DMS79 treated with DMSO at 0.1 percent for 48 hours (cell line): Measurements from ENCODE around the gene DNAH8.

Experiments
- DNase-seq: peaks from one replicate; lab custom pipeline; 2025; lab: John Stamatoyannopoulos, UW

Gene DNAH8

DNA sequence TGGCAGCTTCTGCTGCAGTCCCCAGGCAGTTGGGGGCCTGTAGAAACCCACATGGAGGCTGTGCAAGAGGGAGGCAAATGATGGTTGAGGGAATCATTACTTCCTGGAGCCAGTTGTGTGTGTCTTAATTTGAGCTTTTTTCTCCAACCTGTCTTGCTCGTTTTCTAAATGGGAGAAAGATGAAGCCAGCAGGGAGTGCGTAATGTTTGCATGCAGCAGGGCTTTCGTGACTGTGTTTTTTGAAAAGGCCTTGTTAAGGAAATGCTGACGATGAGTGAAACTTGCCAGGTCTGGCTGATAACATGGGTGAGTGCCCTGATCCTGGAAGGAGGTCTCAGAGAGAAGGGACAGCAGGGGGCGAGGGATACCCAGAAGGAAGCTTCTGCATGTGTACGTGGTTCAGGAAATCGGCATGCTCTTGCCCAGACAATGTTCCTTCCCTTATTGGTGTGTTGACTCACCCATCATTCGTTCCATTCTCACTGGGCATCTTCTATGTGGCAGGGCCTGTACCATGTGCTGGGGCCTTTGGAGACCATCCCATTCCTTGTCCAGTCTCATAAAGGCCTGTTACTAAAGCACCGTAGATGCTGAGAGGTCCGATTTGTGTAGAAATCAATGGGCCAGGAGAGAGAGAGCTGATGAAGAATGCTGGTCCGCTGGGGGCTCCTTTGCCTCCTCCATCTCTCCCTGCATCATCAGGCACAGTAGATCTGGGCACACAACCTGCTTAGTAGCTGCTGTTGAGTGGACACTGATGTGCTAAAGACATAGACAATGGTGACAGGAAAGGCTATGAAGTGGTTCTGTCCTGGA lies 360.9 kb downstream of the DNAH8 start:
- DNase-seq: no peak

DNA sequence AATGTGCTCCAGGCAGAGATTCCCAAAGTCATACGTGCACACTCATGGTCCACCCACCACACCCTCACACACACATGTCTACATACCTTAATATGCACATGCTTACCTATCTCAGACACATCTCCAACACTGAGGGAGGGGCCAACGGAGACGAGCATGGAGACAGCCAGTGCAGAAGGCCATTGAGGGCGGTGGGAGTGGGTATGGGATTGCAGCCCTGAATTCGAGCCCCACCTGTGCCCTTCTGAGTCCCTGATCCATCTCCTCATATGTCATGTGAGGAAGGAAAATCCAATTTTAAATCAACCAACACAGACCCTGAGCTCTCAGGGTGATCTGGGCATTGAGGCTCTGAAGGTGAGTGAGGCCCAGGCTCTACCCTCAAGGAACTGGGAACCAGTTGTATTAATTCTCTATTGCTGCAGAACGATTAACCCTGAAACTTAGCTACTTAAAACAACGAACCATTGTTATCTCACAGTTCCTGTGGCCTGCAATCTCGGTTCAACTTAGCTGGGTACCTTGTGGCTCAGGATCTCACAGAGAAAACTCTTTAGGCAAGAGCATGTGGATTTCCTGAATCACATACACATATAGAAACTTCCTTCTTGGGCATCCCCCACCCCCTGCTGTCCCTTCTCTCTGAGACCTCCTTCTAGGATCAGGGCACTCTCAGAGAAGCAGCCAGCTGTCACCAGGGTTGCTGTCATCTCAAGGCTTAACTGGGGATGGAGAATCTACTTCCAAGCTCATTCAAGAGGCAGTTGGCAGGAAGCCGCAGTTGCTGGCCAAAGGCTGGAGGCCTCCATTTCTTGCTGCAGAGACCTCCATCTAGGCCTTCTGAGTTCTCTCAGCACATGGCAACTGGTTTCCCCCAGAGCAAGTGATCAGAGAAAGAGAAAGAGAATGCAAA lies 361.8 kb downstream of the DNAH8 start:
- no peak for DNase-seq

DNA sequence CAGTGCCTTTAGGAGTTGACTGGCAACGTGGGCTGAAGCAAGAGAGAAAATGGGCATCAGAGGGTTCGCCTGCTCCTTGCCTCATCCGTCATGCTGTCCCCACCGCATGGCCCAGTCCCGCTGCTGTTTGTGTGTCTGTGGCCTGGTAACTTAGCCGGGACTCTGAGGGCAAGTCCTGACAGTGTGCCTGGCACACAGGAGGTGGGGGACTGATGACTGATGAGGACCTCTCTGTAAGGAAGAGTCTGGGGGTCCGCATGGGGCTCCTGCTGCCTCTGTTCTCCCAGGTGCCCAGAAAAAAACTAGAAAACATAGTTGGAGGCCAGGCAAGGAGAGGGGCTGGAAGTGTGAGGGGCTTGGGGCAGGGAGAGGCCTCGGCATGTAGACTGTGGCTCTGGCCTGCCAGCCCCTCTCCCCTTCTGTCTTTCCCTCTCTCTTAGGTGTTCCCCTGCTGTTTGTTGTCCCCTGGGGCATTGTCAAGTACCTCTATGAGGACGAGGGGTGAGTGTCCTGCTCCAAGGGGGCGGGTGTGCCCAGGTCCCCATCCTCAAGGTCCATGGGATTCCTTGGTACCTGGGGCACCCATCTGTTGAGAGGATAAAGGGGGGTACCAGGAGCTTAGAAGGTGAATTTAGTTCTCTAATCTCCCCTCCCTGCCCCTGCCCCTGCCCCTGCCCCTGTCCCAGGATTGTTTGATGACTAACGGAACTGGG lies 362.9 kb downstream of the DNAH8 start:
- no peak for DNase-seq

DNA sequence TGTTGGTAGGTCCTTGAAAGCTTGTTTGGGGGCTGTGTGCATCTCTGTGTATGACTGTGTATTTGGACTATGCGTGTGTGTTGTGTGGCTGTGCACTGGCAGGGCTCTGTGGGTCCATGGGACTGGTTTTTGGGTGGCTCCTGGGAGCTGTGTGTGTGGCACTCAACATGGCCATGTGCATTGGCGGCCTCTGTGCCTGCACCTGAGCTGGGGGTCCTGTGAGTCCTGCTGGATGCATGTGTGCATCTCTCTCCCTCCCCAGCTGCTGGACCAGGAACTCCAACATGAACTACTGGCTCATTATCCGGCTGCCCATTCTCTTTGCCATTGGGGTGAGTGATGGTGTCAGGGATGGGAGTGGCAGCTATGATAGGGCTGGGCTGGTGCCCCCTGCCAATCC lies 363.6 kb downstream of the DNAH8 start:
- no peak for DNase-seq

DNA sequence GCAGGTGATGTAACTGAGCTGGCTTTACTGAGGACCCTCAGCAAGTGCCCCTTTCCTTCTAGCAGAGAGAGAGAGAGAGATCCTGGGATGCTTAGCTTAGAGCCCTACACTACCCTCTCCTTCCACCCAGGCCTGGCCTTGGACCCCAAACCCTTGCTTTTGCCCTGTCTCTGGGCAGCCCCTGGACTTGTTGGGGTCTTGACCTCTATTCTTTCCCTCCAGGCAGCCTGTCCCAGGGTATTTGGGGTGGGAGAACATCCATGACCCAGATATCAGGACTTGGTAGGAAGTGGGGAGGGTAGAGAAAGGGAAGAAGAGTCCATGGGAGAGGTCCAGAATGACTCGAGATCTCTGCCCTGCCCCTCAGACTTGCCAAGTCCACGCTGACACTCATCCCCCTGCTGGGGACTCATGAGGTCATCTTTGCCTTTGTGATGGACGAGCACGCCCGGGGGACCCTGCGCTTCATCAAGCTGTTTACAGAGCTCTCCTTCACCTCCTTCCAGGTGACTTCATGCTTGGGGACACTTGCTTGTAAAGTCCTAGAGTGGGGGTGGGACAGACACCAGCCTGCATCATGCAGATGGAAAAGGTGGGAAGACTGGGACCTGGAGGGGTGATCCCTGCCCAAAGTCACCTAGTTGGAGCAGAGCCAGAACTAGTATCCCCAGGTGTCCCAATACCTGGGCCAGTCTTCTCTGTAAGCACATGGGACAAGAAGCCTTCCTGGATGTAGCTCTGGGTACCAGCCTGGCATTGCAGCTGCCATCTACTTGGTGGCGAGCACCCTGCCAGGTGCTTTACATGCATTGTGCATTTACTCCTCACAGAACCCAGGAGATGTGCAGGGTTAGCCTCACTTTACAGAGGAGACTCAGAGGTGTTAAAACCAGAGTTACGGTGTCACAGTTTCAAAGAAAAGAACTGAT lies 364.4 kb downstream of the DNAH8 start:
- no peak for DNase-seq
